Measurements from ENCODE around the gene TTLL11. TPM values are rescaled to one million over a fixed set of nuclear protein-coding genes. Genes with fewer than 3 reads are reported as not detected.

The TTLL11 gene
- total RNA-seq, 2 donors from 2014 or later = 11.8 to 20.4 TPM

- intact Hi-C loops (cut with DNase I) = no loop called here
- no peak for DNase-seq (ENCODE audit: low spot score)
Observed at GRCh38 chr9:121883281-121884056, 209.6 kb downstream of the TTLL11 start.

GRCh38 chr9:121881920-121882500 is 211.1 kb downstream of the TTLL11 start:
- DNase-seq (ENCODE audit: low spot score) = no peak
- intact Hi-C loops (cut with DNase I) = no loop called here

- intact Hi-C loops (cut with DNase I) = no loop called here
- no peak for DNase-seq (ENCODE audit: low spot score)
Observed at GRCh38 chr9:121880343-121880898, 212.7 kb downstream of the TTLL11 start.

GRCh38 chr9:121878271-121878822 is 214.8 kb downstream of the TTLL11 start:
- intact Hi-C loops (cut with DNase I) = loop anchor here in 1 of 2 donors (5.0 kb wide), 1 partner anchor 1286 kb away; no protein-coding TSS in a partner anchor
- DNase-seq (ENCODE audit: low spot score) = no peak

- no peak for DNase-seq (ENCODE audit: low spot score)
- intact Hi-C loops (cut with DNase I) = loop anchor here in 1 of 2 donors (5.0 kb wide), 1 partner anchor 1284 kb away; no protein-coding TSS in a partner anchor
Observed at GRCh38 chr9:121876658-121877271, 216.3 kb downstream of the TTLL11 start.

GRCh38 chr9:121876255-121876654 is 216.9 kb downstream of the TTLL11 start:
- DNase-seq (ENCODE audit: low spot score) = no peak
- intact Hi-C loops (cut with DNase I) = loop anchor here in 1 of 2 donors (5.0 kb wide), 1 partner anchor 1284 kb away; no protein-coding TSS in a partner anchor

- DNase-seq (ENCODE audit: low spot score) = no peak
- intact Hi-C loops (cut with DNase I) = no loop called here
Observed at GRCh38 chr9:121874524-121874923, 218.6 kb downstream of the TTLL11 start.

GRCh38 chr9:121871431-121872025 is 221.6 kb downstream of the TTLL11 start:
- intact Hi-C loops (cut with DNase I) = no loop called here
- DNase-seq (ENCODE audit: low spot score) = no peak

GRCh38 chr9:121870271-121870670 is 222.8 kb downstream of the TTLL11 start:
- no peak for DNase-seq (ENCODE audit: low spot score)
- intact Hi-C loops (cut with DNase I) = no loop called here

- DNase-seq (ENCODE audit: low spot score) = no peak
- intact Hi-C loops (cut with DNase I) = no loop called here
Observed at GRCh38 chr9:121868626-121869025, 224.5 kb downstream of the TTLL11 start.

GRCh38 chr9:121866927-121867326 is 226.2 kb downstream of the TTLL11 start:
- intact Hi-C loops (cut with DNase I) = no loop called here
- no peak for DNase-seq (ENCODE audit: low spot score)

- no peak for DNase-seq (ENCODE audit: low spot score)
- intact Hi-C loops (cut with DNase I) = no loop called here
Observed at GRCh38 chr9:121865884-121866283, 227.2 kb downstream of the TTLL11 start.

GRCh38 chr9:121865060-121865459 is 228.0 kb downstream of the TTLL11 start:
- DNase-seq (ENCODE audit: low spot score) = no peak
- intact Hi-C loops (cut with DNase I) = no loop called here

GRCh38 chr9:121863955-121864354 is 229.2 kb downstream of the TTLL11 start:
- DNase-seq (ENCODE audit: low spot score) = no peak
- intact Hi-C loops (cut with DNase I) = no loop called here

- intact Hi-C loops (cut with DNase I) = no loop called here
- no peak for DNase-seq (ENCODE audit: low spot score)
Observed at GRCh38 chr9:121862371-121863332, 230.5 kb downstream of the TTLL11 start.

GRCh38 chr9:121861501-121862180 is 231.5 kb downstream of the TTLL11 start:
- intact Hi-C loops (cut with DNase I) = no loop called here

GRCh38 chr9:121860744-121861143 is 232.4 kb downstream of the TTLL11 start:
- intact Hi-C loops (cut with DNase I) = no loop called here
- DNase-seq (ENCODE audit: low spot score) = no peak

More at GRCh38 chr9:121861501-121862180, 231.5 kb downstream of the TTLL11 start:
- no peak for DNase-seq (ENCODE audit: low spot score)

GRCh38 chr9:121860213-121860612 is 232.9 kb downstream of the TTLL11 start:
- intact Hi-C loops (cut with DNase I) = no loop called here
- no peak for DNase-seq (ENCODE audit: low spot score)

All from posterior vena cava (tissue), 2 donors.